ENCODE results near the gene SLC7A5. TPM values are rescaled to one million over a fixed set of nuclear protein-coding genes. Genes with fewer than 3 reads are reported as not detected.
A peak's percentile ranks its signal among the peaks of the same experiment; 100 is the strongest.

Gene SLC7A5
- total RNA-seq, 2 donors from 2014 or later: 3.3 to 232 TPM

- Histone ChIP-seq H3K27me3 (replicated peaks; ENCODE audit: insufficient read depth) (no peaks in the 10 kb centered on the region), H3K36me3 (no peaks in the 10 kb centered on the region), H3K27ac (no peak overlapping the region), H3K4me3 (no peak overlapping the region), H3K9me3 (no peaks in the 10 kb centered on the region), H3K4me1 (replicated peaks) (no peaks in the 10 kb centered on the region)
- 93% methylated on average over 6 of the region's 6 CpGs for WGBS
- TF ChIP-seq POLR2AphosphoS5 (IDR thresholded peaks at IDR 0.05) (no peak), POLR2A (IDR thresholded peaks at IDR 0.05) (no peak)
- intact Hi-C loops (cut with DNase I): no loop called here
- no peak for DNase-seq (ENCODE audit: low spot score)
These were observed 61.2 kb downstream of the SLC7A5 start for GRCh38 chr16:87808108-87808507.

GRCh38 chr16:87806641-87807546 is 62.4 kb downstream of the SLC7A5 start:
- Histone ChIP-seq H3K4me1 (replicated peaks) (no peaks in the 10 kb centered on the region), H3K27ac (no peak overlapping the region), H3K4me3 (peak overlapping the region in 1 of 2 donors; percentile 15), H3K27me3 (replicated peaks; ENCODE audit: insufficient read depth) (no peaks in the 10 kb centered on the region), H3K9me3 (no peaks in the 10 kb centered on the region), H3K36me3 (no peaks in the 10 kb centered on the region)
- no peak for TF ChIP-seq POLR2A (IDR thresholded peaks at IDR 0.05)
- no peak for TF ChIP-seq CTCF (IDR thresholded peaks at IDR 0.05)
- no peak for TF ChIP-seq POLR2AphosphoS5 (IDR thresholded peaks at IDR 0.05)
- 10% methylated on average over 25 of the region's 25 CpGs for WGBS
- peak; percentile 24 for DNase-seq (ENCODE audit: low spot score)
- intact Hi-C loops (cut with DNase I): no loop called here

GRCh38 chr16:87806261-87806640 is 63.1 kb downstream of the SLC7A5 start:
- 24% methylated on average over 16 of the region's 16 CpGs for WGBS
- DNase-seq (ENCODE audit: low spot score): no peak
- Histone ChIP-seq H3K4me1 (replicated peaks) (no peaks in the 10 kb centered on the region), H3K36me3 (no peaks in the 10 kb centered on the region), H3K9me3 (no peaks in the 10 kb centered on the region), H3K4me3 (peak overlapping the region in 1 of 2 donors; percentile 15), H3K27ac (no peak overlapping the region), H3K27me3 (replicated peaks; ENCODE audit: insufficient read depth) (no peaks in the 10 kb centered on the region)
- intact Hi-C loops (cut with DNase I): no loop called here
- TF ChIP-seq CTCF (IDR thresholded peaks at IDR 0.05) (no peak), POLR2AphosphoS5 (IDR thresholded peaks at IDR 0.05) (no peak), POLR2A (IDR thresholded peaks at IDR 0.05) (no peak)

- H3K36me3 ChIP-seq: no peaks in the 10 kb centered on the region
- H3K27me3 ChIP-seq (replicated peaks; ENCODE audit: insufficient read depth): no peaks in the 10 kb centered on the region
- no peaks in the 10 kb centered on the region for H3K9me3 ChIP-seq
- H3K27ac ChIP-seq: no peak overlapping the region
- DNase-seq (ENCODE audit: low spot score): no peak
- H3K4me1 ChIP-seq (replicated peaks): no peaks in the 10 kb centered on the region
- H3K4me3 ChIP-seq: no peak overlapping the region
- intact Hi-C loops (cut with DNase I): no loop called here
- 90% methylated on average over 5 of the region's 5 CpGs for WGBS
- no peak for TF ChIP-seq CTCF (IDR thresholded peaks at IDR 0.05)
- TF ChIP-seq POLR2AphosphoS5 (IDR thresholded peaks at IDR 0.05): no peak
- TF ChIP-seq POLR2A (IDR thresholded peaks at IDR 0.05): no peak
These were observed 65.9 kb downstream of the SLC7A5 start for GRCh38 chr16:87803385-87803784.

GRCh38 chr16:87802670-87803069 is 66.6 kb downstream of the SLC7A5 start:
- H3K27me3 ChIP-seq (replicated peaks; ENCODE audit: insufficient read depth): no peaks in the 10 kb centered on the region
- DNase-seq (ENCODE audit: low spot score): no peak
- H3K27ac ChIP-seq: no peak overlapping the region
- no peak overlapping the region for H3K4me3 ChIP-seq
- no peaks in the 10 kb centered on the region for H3K4me1 ChIP-seq (replicated peaks)
- no peaks in the 10 kb centered on the region for H3K9me3 ChIP-seq
- H3K36me3 ChIP-seq: no peaks in the 10 kb centered on the region
- 87% methylated on average over 8 of the region's 8 CpGs for WGBS
- intact Hi-C loops (cut with DNase I): no loop called here
- no peak for TF ChIP-seq POLR2A (IDR thresholded peaks at IDR 0.05)
- no peak for TF ChIP-seq CTCF (IDR thresholded peaks at IDR 0.05)
- no peak for TF ChIP-seq POLR2AphosphoS5 (IDR thresholded peaks at IDR 0.05)

All from prostate gland (tissue), 2 donors.